DOHH2 (cell line): ENCODE measurements around the gene SLX4.

Source experiments
- H3F3A ChIP-seq: fragments of 200-600 bp; sonication (generic), shearing (Covaris generic); 2 replicates; pipeline ENCODE4 v1.6.0; 2016; ENCODE audit warnings: antibody characterized with exemption, mild to moderate bottlenecking; ENCODE audit not compliant: control insufficient read depth, insufficient read depth
- H3K27ac ChIP-seq: fragments of 200-600 bp; sonication (generic); 2 replicates; pipeline ENCODE4 v1.5.1; 2014; ENCODE audit warnings: low read depth, mild to moderate bottlenecking, low read length, moderate library complexity
- H3K27me3 ChIP-seq: fragments of 200-600 bp; sonication (generic); 2 replicates; pipeline ENCODE4 v1.6.1; 2014; ENCODE audit warnings: mild to moderate bottlenecking, low read length, mixed read lengths; ENCODE audit not compliant: control insufficient read depth
- H3K36me3 ChIP-seq: fragments of 200-600 bp; sonication (generic); 2 replicates; pipeline ENCODE4 v1.6.1; 2014; ENCODE audit warnings: mild to moderate bottlenecking, low read length, moderate library complexity, mixed read lengths; ENCODE audit not compliant: control insufficient read depth
- H3K4me1 ChIP-seq: fragments of 200-600 bp; sonication (generic); 2 replicates; pipeline ENCODE4 v1.6.1; 2014; ENCODE audit warnings: mild to moderate bottlenecking, low read length, mixed read lengths; ENCODE audit not compliant: control insufficient read depth
- H3K4me2 ChIP-seq: fragments of 200-600 bp; sonication (generic); 2 replicates; pipeline ENCODE4 v1.6.0; 2014; ENCODE audit warnings: mild to moderate bottlenecking, low read length, moderate library complexity
- H3K4me3 ChIP-seq: fragments of 200-600 bp; sonication (generic); 2 replicates; pipeline ENCODE4 v1.5.1; 2014; ENCODE audit warnings: mild to moderate bottlenecking, low read length, mixed read lengths
- H3K79me2 ChIP-seq: fragments of 200-600 bp; sonication (generic); 2 replicates; pipeline ENCODE4 v1.6.1; 2014; ENCODE audit warnings: mild to moderate bottlenecking, low read length, mixed read lengths; ENCODE audit not compliant: control insufficient read depth
- H3K9me2 ChIP-seq: fragments of 200-600 bp; sonication (generic); replicated peaks from 2 replicates; pipeline ENCODE4 v1.6.1; 2014; ENCODE audit warnings: mild to moderate bottlenecking, low read length, mixed read lengths; ENCODE audit not compliant: control insufficient read depth
- H3K9me3 ChIP-seq: fragments of 200-600 bp; sonication (generic); 2 replicates; pipeline ENCODE4 v1.6.1; 2014; ENCODE audit warnings: antibody characterized with exemption, low read length, mixed read lengths; ENCODE audit not compliant: control insufficient read depth, insufficient read depth
- H4K20me1 ChIP-seq: fragments of 200-600 bp; sonication (generic); 2 replicates; pipeline ENCODE4 v1.6.0; 2014; ENCODE audit warnings: low read depth, mild to moderate bottlenecking, antibody characterized with exemption, low read length, moderate library complexity; ENCODE audit not compliant: control insufficient read depth, insufficient read depth
- CTCF ChIP-seq: fragments of 200-600 bp; sonication (generic); IDR thresholded peaks from one replicate; pipeline ENCODE4 v1.5.1; 2014; ENCODE audit warnings: antibody characterized with exemption, mild to moderate bottlenecking, low read depth, low read length; ENCODE audit not compliant: poor library complexity, severe bottlenecking
- EZH2phosphoT487 ChIP-seq: fragments of 200-600 bp; sonication (generic); IDR thresholded peaks from 2 replicates; pipeline ENCODE4 v1.6.1; 2017; ENCODE audit warnings: borderline replicate concordance, mild to moderate bottlenecking, antibody characterized with exemption, low read length, moderate library complexity, mixed read lengths

Gene SLX4

GRCh38 chr16:3643095-3643730 lies 31.8 kb upstream of the SLX4 start:
- Histone ChIP-seq H3K4me1 (peaks cover 11% of the 10 kb centered on the region), H3K79me2 (peaks cover 29% of the 10 kb centered on the region), H3K36me3 (peaks cover 66% of the 10 kb centered on the region), H3K9me2 (no peaks in the 10 kb centered on the region), H3F3A (no peaks in the 10 kb centered on the region), H4K20me1 (no peaks in the 10 kb centered on the region), H3K9me3 (no peaks in the 10 kb centered on the region), H3K4me3 (no peak overlapping the region), H3K4me2 (no peak overlapping the region), H3K27ac (no peak overlapping the region), H3K27me3 (no peaks in the 10 kb centered on the region)
- TF ChIP-seq EZH2phosphoT487 (no peak), CTCF (no peak)

GRCh38 chr16:3642397-3643094 lies 31.1 kb upstream of the SLX4 start:
- H3K9me2 ChIP-seq: no peaks in the 10 kb centered on the region
- no peaks in the 10 kb centered on the region for H3K27me3 ChIP-seq
- H3F3A ChIP-seq: no peaks in the 10 kb centered on the region
- no peaks in the 10 kb centered on the region for H4K20me1 ChIP-seq
- no peaks in the 10 kb centered on the region for H3K9me3 ChIP-seq
- no peak for TF ChIP-seq CTCF
- no peak for TF ChIP-seq EZH2phosphoT487
- no peak overlapping the region for H3K27ac ChIP-seq
- H3K79me2 ChIP-seq: peaks cover 36% of the 10 kb centered on the region
- H3K4me2 ChIP-seq: no peak overlapping the region
- peaks cover 18% of the 10 kb centered on the region for H3K4me1 ChIP-seq
- peaks cover 70% of the 10 kb centered on the region for H3K36me3 ChIP-seq
- H3K4me3 ChIP-seq: no peak overlapping the region

- Histone ChIP-seq H3K4me1 (peaks cover 24% of the 10 kb centered on the region), H4K20me1 (no peaks in the 10 kb centered on the region), H3K27ac (no peak overlapping the region), H3K36me3 (peaks cover 65% of the 10 kb centered on the region), H3F3A (no peaks in the 10 kb centered on the region), H3K27me3 (no peaks in the 10 kb centered on the region), H3K4me3 (no peak overlapping the region), H3K9me3 (no peaks in the 10 kb centered on the region), H3K79me2 (peaks cover 42% of the 10 kb centered on the region), H3K4me2 (no peak overlapping the region), H3K9me2 (no peaks in the 10 kb centered on the region)
- no peak for TF ChIP-seq CTCF
- no peak for TF ChIP-seq EZH2phosphoT487
Observed at GRCh38 chr16:3641801-3642396, 30.5 kb upstream of the SLX4 start.
